Renal cortex interstitium (tissue), 15 donors: ENCODE measurements around the gene PRPH2. TPM values are rescaled to one million over a fixed set of nuclear protein-coding genes. Genes with fewer than 3 reads are reported as not detected.
A peak's percentile ranks its signal among the peaks of the same experiment; 100 is the strongest.

Experiments used
- DNase-seq, 11 donors: peaks; one replicate each; pipeline ENCODE4 v3.0.0-alpha.2; 2013; ENCODE audit warnings: low read depth in 9 of 11, low spot score in 4 of 11; ENCODE audit errors: extremely low read depth in 1 of 11
- long read RNA-seq, 16 experiments: transcript quantifications; one replicate each; lab custom pipeline, GENCODE V29; 2026
- polyA plus RNA-seq, 3 donors: library from polyadenylated mRNA; unstranded; fragments of 120-200 nt; gene quantifications; one replicate each; pipeline ENCODE4 v1.2.1, GENCODE V29; 2013; ENCODE audit not compliant: insufficient read length in 3 of 3

The PRPH2 gene, protein sequence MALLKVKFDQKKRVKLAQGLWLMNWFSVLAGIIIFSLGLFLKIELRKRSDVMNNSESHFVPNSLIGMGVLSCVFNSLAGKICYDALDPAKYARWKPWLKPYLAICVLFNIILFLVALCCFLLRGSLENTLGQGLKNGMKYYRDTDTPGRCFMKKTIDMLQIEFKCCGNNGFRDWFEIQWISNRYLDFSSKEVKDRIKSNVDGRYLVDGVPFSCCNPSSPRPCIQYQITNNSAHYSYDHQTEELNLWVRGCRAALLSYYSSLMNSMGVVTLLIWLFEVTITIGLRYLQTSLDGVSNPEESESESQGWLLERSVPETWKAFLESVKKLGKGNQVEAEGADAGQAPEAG
- polyA plus RNA-seq: 1 to 10 TPM; 2.3 to 3.6 (median 3.0) TPM
- long read RNA-seq, donor 1: 0 reads
- long read RNA-seq, donor 2, partial matches to known transcripts: 0 of 1 reads
- long read RNA-seq, donor 2, other reads (novel, unspliced or antisense): 0 of 1 reads
- long read RNA-seq, donor 3: 0 reads
- long read RNA-seq, donor 4, partial matches to known transcripts: 0 of 1 reads
- long read RNA-seq, donor 4, other reads (novel, unspliced or antisense): 0 of 1 reads
- long read RNA-seq, donor 5: 0 reads
- long read RNA-seq, donor 6: 0 reads
- long read RNA-seq, donor 7: 0 reads
- long read RNA-seq, donor 8: 0 reads
- long read RNA-seq, donor 9: 0 reads
- long read RNA-seq, donor 10: 0 reads
- long read RNA-seq, donor 11: 0 reads
- long read RNA-seq, donor 12: 0 reads
- long read RNA-seq, donor 13: 0 reads
- long read RNA-seq, donor 14: 0 reads
- long read RNA-seq, donor 15: 0 reads
- long read RNA-seq, donor 16: 0 reads

GRCh38 chr6:42722497-42722896, at the start of gene PRPH2:
PRPH2 (minus strand) TSS chr6:42722597; CDS start chr6:42722334, 263 bp downstream.
- DNase-seq: no peak

DNA sequence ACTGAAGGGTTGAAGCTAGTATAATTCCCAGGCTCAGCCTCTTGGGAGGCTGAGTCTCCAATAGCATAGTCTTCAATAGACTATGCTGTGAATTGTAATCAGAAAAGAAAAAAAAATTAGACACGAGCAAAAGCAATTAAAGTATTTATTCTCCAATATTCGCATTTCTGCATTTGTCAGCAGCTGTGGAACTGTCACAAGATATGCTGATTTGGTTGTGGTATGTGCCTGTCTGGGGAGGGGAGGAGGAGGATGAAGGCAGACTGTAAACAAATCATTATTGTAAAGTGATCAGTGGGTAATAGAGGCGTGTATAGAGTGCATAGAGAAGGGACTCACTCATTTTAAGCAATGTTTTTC, 49.3 kb upstream of the PRPH2 start:
- DNase-seq: no peak

- DNase-seq: no peak
These were observed 47.4 kb upstream of the PRPH2 start for GRCh38 chr6:42769836-42770235.

GRCh38 chr6:42769051-42769450, 46.7 kb upstream of the PRPH2 start:
- no peak for DNase-seq

DNA sequence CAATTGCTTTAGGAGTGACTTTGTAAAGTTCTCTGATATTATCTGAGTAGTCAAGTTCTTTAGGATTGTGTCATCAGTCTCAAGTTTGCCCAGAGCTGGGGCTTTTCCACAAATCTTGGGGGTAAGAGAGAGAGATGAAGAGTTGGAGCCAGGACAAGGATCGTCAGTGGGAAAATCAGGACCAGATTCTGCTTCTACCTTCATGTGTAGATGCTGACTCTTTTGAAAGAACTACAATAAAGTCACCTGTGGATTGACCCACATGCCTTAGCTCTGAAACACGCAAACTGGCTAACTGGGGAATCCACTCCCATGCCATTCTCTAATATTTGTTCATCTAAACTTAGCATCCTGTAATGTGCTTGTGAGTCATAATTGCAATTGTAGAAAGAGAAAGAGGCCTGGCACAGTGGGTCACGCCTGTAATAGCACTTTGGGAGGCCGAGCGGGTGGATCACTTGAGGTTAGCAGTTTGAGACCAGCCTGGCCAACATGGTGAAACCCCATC, 43.8 kb upstream of the PRPH2 start:
- no peak for DNase-seq

GRCh38 chr6:42764911-42765648, 42.7 kb upstream of the PRPH2 start:
- DNase-seq: no peak

- no peak for DNase-seq
These were observed 40.6 kb upstream of the PRPH2 start for GRCh38 chr6:42762950-42763349.

GRCh38 chr6:42762426-42762859, 40.0 kb upstream of the PRPH2 start:
- DNase-seq: no peak

- no peak for DNase-seq
These were observed 39.1 kb upstream of the PRPH2 start for GRCh38 chr6:42761287-42762067.

GRCh38 chr6:42758756-42759430, 36.5 kb upstream of the PRPH2 start:
- DNase-seq: no peak

- DNase-seq: no peak
These were observed 34.3 kb upstream of the PRPH2 start for GRCh38 chr6:42756722-42757121.

- no peak for DNase-seq
These were observed 32.4 kb upstream of the PRPH2 start for GRCh38 chr6:42754759-42755158.

DNA sequence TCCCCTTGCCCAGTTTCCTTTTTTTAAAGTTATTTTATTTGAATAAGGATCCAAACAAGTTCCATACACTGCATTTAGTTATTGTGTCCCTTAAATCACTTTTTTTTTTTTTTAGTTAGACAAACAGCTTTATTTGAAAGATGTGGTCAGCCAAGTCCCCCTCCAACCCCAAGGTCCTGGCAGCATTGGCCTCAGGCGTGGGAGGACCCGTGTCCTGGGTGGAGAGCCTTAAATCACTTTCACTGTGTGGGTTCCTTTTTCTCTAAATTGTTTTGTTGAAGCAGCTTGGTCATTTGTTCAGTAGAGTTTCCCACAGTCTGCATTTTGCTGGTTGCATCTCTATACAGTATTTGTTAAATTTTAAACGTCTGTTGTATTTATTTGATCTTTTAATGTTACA, 28.7 kb upstream of the PRPH2 start:
- peak in 1 of 11 donors; percentile 55 for DNase-seq

DNA sequence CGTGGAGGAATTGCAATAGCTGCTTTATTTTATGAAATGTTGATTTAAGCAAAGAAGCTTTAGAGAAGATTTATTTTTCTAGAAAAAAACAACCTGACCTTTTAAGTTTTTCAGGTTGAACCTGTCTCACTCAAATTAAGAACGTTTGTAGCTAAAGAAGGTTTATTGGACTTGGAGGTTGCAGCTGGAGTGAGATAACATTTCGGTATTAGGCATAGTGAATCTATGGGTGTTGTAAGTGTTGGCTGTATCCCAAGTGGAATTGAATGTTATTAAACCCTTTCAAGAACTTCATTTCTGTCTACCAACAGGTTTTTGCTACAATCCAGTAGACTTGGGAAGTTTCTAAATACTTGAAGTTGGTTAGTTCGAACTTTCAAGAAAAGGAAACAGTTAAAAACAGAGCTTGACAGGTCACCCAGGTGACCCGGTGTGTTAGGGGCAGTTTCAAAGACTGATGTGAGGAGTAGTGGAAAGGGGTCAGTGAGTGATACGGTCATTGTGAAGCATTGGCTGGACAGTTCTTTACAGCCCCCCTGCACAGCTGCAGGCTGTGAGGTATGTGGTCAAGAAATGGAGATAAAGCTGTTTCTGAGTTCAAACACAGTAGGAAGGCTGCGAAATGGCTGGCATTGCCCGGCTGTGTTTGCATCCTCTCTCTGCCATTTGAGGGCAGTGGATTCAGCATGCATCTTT, 26.0 kb upstream of the PRPH2 start:
- no peak for DNase-seq

DNA sequence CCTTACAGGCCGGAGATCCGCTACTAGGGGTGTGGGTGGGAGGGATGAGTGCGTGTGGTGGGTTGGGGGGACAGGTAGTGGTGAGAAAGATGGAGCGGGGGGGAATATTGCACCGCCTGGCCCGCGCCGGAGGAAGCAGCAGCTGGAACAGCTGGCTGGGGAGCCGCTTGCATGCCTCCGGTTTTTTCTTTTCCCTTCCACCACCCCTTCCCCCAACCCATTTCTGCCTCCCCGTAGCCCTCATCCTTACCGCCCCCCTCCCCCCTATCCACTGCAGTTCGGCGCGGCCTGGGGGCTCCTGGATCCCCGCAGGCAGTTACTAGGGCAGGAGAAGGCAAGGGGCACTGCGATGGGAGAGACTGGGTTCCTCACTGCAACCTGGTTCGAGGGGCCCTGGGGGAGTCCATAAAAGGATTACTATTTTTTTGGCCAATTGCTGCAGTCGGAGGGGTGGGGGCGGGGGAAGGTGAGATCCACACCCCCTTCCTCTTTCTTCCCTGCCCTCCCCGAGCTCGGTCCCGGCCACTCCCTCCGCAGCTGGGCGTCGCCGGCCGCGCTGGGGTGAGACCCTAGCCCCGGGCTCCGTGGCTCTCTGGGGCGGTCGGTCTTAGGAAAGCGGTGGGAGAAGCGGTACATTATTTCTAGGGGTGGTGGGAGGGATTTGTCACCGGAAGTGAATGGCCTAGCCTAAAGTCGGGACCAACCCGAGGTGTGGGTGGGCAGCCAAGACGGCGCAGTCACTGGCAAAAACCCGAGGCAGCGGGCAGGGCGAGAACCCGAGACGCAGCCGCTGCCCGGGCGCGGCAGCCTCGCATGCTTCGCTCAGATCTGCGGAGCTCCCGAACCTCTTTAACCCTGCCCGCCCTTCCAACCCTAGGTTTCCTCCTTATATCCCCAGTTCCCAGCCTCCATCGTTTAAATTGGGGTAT, 24.3 kb upstream of the PRPH2 start:
- DNase-seq: peak in 7 of 11 donors; percentile 64 to 87 (median 84)

DNA sequence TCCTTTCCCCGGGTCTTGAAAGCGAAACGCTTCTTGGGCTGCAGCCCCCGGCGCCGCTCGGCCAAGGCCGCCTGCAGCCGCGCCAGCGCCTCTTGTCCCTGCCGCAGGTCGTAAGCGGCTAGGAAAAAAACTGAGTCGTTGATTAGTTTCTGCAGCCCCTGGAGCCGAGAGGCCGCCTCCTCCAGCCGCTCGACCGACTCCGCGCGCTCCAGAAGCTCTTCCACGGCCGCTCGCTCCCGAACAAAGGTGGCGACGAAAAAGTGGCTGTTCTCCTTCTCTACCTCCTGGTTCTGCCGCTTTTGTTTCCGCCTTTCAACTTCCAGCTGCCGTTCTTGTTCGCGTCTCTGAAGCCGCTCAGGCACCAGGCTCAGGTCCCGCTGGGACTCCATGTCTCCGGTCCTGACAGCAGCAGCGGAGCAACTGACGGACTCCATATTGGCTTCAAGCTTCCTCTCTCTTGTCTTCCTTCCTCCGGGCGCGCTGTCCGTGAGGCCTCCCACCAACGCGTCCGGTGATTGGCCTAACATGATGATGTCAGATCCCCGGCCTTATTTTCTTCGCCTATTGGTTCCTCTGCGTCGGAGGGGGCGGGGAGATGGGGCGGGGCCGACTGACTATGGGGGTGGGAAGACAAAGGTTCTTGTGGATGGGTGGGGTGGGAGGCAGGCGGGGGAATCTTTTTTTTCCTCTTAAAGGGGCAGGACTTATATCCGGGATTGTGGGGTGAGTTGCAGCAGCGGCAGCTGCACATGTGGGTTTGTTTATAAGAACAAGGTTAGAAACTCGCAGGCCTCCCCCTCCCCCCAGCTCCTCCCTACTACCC, 23.5 kb upstream of the PRPH2 start, which contains the start of gene TBCC:
TSS of gene TBCC (minus strand) at position 464 of the 823 bp plus-strand sequence. CDS start at position 434, 30 bp downstream.
- DNase-seq: peak; percentile 91 to 99 (median 97)
